Parathyroid adenoma (tissue), 2 donors: Measurements from ENCODE around the gene DPM2.

ENCODE experiments used
- H2AFZ ChIP-seq: fragments of 300-600 bp; sonication (generic); one replicate; pipeline ENCODE4 v1.7.0; 2017; ENCODE audit warnings: antibody characterized with exemption, mild to moderate bottlenecking
- H3K27ac ChIP-seq: fragments of 300-600 bp; sonication (generic); one replicate; pipeline ENCODE4 v1.7.0; 2017
- H3K27me3 ChIP-seq: fragments of 300-600 bp; sonication (generic); one replicate; pipeline ENCODE4 v1.7.0; 2017; ENCODE audit warnings: low read length; ENCODE audit not compliant: control insufficient read depth, insufficient read depth
- H3K36me3 ChIP-seq: fragments of 300-600 bp; sonication (generic); one replicate; pipeline ENCODE4 v1.7.0; 2017; ENCODE audit warnings: low read length; ENCODE audit not compliant: control insufficient read depth, insufficient read depth
- H3K4me1 ChIP-seq: fragments of 300-600 bp; sonication (generic); one replicate; pipeline ENCODE4 v1.7.0; 2017; ENCODE audit warnings: control low read depth
- H3K4me2 ChIP-seq: fragments of 300-600 bp; sonication (generic); one replicate; pipeline ENCODE4 v1.7.0; 2017; ENCODE audit warnings: low read length
- H3K4me3 ChIP-seq: fragments of 300-600 bp; sonication (generic); one replicate; pipeline ENCODE4 v1.7.0; 2017; ENCODE audit warnings: low read depth, low read length
- H3K79me2 ChIP-seq: fragments of 300-600 bp; sonication (generic); one replicate; pipeline ENCODE4 v1.7.0; 2017; ENCODE audit warnings: control low read depth
- H3K9ac ChIP-seq: fragments of 300-600 bp; sonication (generic); one replicate; pipeline ENCODE4 v1.7.0; 2017; ENCODE audit warnings: mild to moderate bottlenecking
- H3K9me3 ChIP-seq: fragments of 300-600 bp; sonication (generic); one replicate; pipeline ENCODE4 v1.7.0; 2017; ENCODE audit warnings: low read length; ENCODE audit not compliant: control insufficient read depth
- CTCF ChIP-seq: fragments of 300-600 bp; sonication (generic); IDR thresholded peaks from one replicate; pipeline ENCODE4 v1.7.0; 2017; ENCODE audit warnings: antibody characterized with exemption, mild to moderate bottlenecking
- donor health status: primary hyperparathyroidism.

DPM2 gene

GRCh38 chr9:127928676-127929624 is 8.7 kb downstream of the DPM2 start:
- Histone ChIP-seq H3K4me1 (peaks cover 5% of the 10 kb centered on the region), H3K36me3 (no peaks in the 10 kb centered on the region)

GRCh38 chr9:127927988-127928675 is 9.5 kb downstream of the DPM2 start:
- H2AFZ ChIP-seq: peak overlapping the region; percentile 50
- H3K36me3 ChIP-seq: no peaks in the 10 kb centered on the region
- no peaks in the 10 kb centered on the region for H3K27me3 ChIP-seq
- peak overlapping the region; percentile 62 for H3K4me2 ChIP-seq
- no peak overlapping the region for H3K4me3 ChIP-seq
- H3K4me1 ChIP-seq: peaks cover 5% of the 10 kb centered on the region
- H3K9me3 ChIP-seq: no peaks in the 10 kb centered on the region
- TF ChIP-seq CTCF: no peak
- no peaks in the 10 kb centered on the region for H3K79me2 ChIP-seq
- H3K9ac ChIP-seq: no peak overlapping the region
- no peak overlapping the region for H3K27ac ChIP-seq

More at GRCh38 chr9:127928676-127929624, 8.7 kb downstream of the DPM2 start:
- no peaks in the 10 kb centered on the region for H3K79me2 ChIP-seq
- H2AFZ ChIP-seq: peak overlapping the region; percentile 1
- no peak overlapping the region for H3K27ac ChIP-seq
- no peak for TF ChIP-seq CTCF
- H3K27me3 ChIP-seq: no peaks in the 10 kb centered on the region
- H3K4me2 ChIP-seq: no peak overlapping the region
- no peak overlapping the region for H3K4me3 ChIP-seq
- H3K9me3 ChIP-seq: no peaks in the 10 kb centered on the region
- no peak overlapping the region for H3K9ac ChIP-seq

- no peaks in the 10 kb centered on the region for H3K9me3 ChIP-seq
- peak overlapping the region; percentile 70 for H2AFZ ChIP-seq
- no peaks in the 10 kb centered on the region for H3K36me3 ChIP-seq
- H3K9ac ChIP-seq: no peak overlapping the region
- peaks cover 5% of the 10 kb centered on the region for H3K4me1 ChIP-seq
- no peaks in the 10 kb centered on the region for H3K79me2 ChIP-seq
- no peak overlapping the region for H3K27ac ChIP-seq
- peak overlapping the region; percentile 74 for H3K4me2 ChIP-seq
- H3K27me3 ChIP-seq: no peaks in the 10 kb centered on the region
- peak overlapping the region; percentile 38 for H3K4me3 ChIP-seq
- no peak for TF ChIP-seq CTCF
Observed at GRCh38 chr9:127927201-127927987, 10.3 kb downstream of the DPM2 start.

- H3K4me3 ChIP-seq: peak overlapping the region; percentile 38
- H2AFZ ChIP-seq: peak overlapping the region; percentile 70
- peak overlapping the region; percentile 74 for H3K4me2 ChIP-seq
- H3K27me3 ChIP-seq: no peaks in the 10 kb centered on the region
- no peaks in the 10 kb centered on the region for H3K79me2 ChIP-seq
- H3K4me1 ChIP-seq: peaks cover 5% of the 10 kb centered on the region
- no peaks in the 10 kb centered on the region for H3K9me3 ChIP-seq
- TF ChIP-seq CTCF: no peak
- H3K36me3 ChIP-seq: no peaks in the 10 kb centered on the region
- no peak overlapping the region for H3K9ac ChIP-seq
- no peak overlapping the region for H3K27ac ChIP-seq
Observed at GRCh38 chr9:127926906-127927200, 10.8 kb downstream of the DPM2 start.
